Fibroblast of villous mesenchyme (primary cell): ENCODE results near the gene MBP. TPM values are rescaled to one million over a fixed set of nuclear protein-coding genes. Genes with fewer than 3 reads are reported as not detected.

Experiments
- DNase-seq: peaks from one replicate; pipeline ENCODE4 v3.0.0-alpha.2; 2010; ENCODE audit warnings: low read depth
- H3K4me3 ChIP-seq: 2 replicates; pipeline ENCODE4 v1.5.1; 2011; ENCODE audit warnings: low read depth, mild to moderate bottlenecking, low read length
- CTCF ChIP-seq: IDR thresholded peaks from 2 replicates; pipeline ENCODE4 v1.5.1; 2012; ENCODE audit warnings: low read depth, mild to moderate bottlenecking, low read length; ENCODE audit not compliant: insufficient read depth
- total RNA-seq: library from RNA; depleted of rRNA; stranded (reverse); fragments of >200 nt; gene quantifications from 2 replicates; pipeline ENCODE4 v1.2.3, GENCODE V29; 2012

MBP gene
- total RNA-seq, 1 donor = 3.9 TPM

- no peak overlapping the region for H3K4me3 ChIP-seq
- DNase-seq = no peak
- TF ChIP-seq CTCF = no peak
Measured at GRCh38 chr18:77140030-77140429, 7.4 kb upstream of the MBP start.

GRCh38 chr18:77139619-77140018, 7.0 kb upstream of the MBP start:
- DNase-seq = no peak
- TF ChIP-seq CTCF = no peak
- no peak overlapping the region for H3K4me3 ChIP-seq

- DNase-seq = no peak
- no peak for TF ChIP-seq CTCF
Measured at GRCh38 chr18:77138270-77138669, 5.7 kb upstream of the MBP start.

GRCh38 chr18:77137851-77138250, 5.3 kb upstream of the MBP start:
- no peak overlapping the region for H3K4me3 ChIP-seq
- DNase-seq = no peak
- TF ChIP-seq CTCF = no peak

More at GRCh38 chr18:77138270-77138669, 5.7 kb upstream of the MBP start:
- no peak overlapping the region for H3K4me3 ChIP-seq

GRCh38 chr18:77136871-77137665, 4.5 kb upstream of the MBP start:
- H3K4me3 ChIP-seq = no peak overlapping the region
- TF ChIP-seq CTCF = no peak
- DNase-seq = no peak

- TF ChIP-seq CTCF = no peak
- H3K4me3 ChIP-seq = no peak overlapping the region
- no peak for DNase-seq
Measured at GRCh38 chr18:77136076-77136718, 3.6 kb upstream of the MBP start.
